Measurements from ENCODE around the gene PI16. TPM values are rescaled to one million over a fixed set of nuclear protein-coding genes. Genes with fewer than 3 reads are reported as not detected.
A peak's percentile ranks its signal among the peaks of the same experiment; 100 is the strongest.

Gene PI16
- total RNA-seq (ENCODE audit: unreplicated experiment) = 20.5 TPM
- long read RNA-seq, partial matches to known transcripts = 11 of 24 reads
- long read RNA-seq, other reads (novel, unspliced or antisense) = 11 of 24 reads

GRCh38 chr6:36954262-36954931 lies at the start of gene PI16:
TSS of gene PI16 (plus strand) at chr6:36954738. CDS start at chr6:36954761, 23 bp downstream.
- Mint-ChIP-seq H3K36me3 (ENCODE audit: low read depth, unreplicated experiment) (no peaks in the 10 kb centered on the region), H3K4me3 (ENCODE audit: unreplicated experiment) (peak within 1 kb of the TSS; percentile 3), H3K4me1 (ENCODE audit: unreplicated experiment) (peaks cover 41% of the 10 kb centered on the region), H3K27ac (ENCODE audit: unreplicated experiment) (no peak within 1 kb of the TSS), H3K27me3 (ENCODE audit: unreplicated experiment) (peaks cover 7% of the 10 kb centered on the region), H3K9me3 (ENCODE audit: unreplicated experiment) (no peaks in the 10 kb centered on the region)
- no peak for DNase-seq (ENCODE audit: low spot score)
- TF ChIP-seq, protein P1, sequence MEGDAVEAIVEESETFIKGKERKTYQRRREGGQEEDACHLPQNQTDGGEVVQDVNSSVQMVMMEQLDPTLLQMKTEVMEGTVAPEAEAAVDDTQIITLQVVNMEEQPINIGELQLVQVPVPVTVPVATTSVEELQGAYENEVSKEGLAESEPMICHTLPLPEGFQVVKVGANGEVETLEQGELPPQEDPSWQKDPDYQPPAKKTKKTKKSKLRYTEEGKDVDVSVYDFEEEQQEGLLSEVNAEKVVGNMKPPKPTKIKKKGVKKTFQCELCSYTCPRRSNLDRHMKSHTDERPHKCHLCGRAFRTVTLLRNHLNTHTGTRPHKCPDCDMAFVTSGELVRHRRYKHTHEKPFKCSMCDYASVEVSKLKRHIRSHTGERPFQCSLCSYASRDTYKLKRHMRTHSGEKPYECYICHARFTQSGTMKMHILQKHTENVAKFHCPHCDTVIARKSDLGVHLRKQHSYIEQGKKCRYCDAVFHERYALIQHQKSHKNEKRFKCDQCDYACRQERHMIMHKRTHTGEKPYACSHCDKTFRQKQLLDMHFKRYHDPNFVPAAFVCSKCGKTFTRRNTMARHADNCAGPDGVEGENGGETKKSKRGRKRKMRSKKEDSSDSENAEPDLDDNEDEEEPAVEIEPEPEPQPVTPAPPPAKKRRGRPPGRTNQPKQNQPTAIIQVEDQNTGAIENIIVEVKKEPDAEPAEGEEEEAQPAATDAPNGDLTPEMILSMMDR (IDR thresholded peaks at IDR 0.05; ENCODE audit: unreplicated experiment) = no peak

DNA sequence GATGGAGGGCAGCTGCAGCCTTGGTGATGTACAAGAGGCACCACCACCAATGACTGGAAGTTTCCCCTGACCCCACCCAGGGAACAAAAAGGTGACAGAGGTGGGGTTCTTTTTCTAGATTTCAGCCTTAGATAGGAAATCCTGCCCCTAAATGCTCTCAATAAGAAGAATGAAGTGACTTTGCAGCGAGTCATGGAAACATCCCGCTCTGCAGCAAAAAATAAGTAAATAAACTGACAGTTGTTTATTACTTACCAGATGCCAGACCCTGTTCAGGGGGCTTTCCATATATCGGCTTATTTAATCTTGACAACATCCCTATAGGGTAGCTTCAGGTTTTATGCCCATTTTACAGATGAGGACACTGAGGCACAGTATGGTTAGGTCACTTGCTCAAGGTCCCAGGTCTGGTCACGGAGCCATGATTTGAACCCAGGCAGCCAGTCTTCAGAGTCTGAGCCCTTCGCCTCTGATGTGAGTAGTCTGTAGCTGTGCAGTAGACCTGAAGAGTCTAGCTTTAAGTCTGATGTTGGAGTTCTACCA lies 49.6 kb upstream of the PI16 start:
- no peaks in the 10 kb centered on the region for H3K9me3 Mint-ChIP-seq (ENCODE audit: unreplicated experiment)
- DNase-seq (ENCODE audit: low spot score) = no peak
- H3K27me3 Mint-ChIP-seq (ENCODE audit: unreplicated experiment) = no peaks in the 10 kb centered on the region
- H3K36me3 Mint-ChIP-seq (ENCODE audit: low read depth, unreplicated experiment) = peaks cover 18% of the 10 kb centered on the region
- H3K4me1 Mint-ChIP-seq (ENCODE audit: unreplicated experiment) = peaks cover 54% of the 10 kb centered on the region
- TF ChIP-seq, protein P1 (IDR thresholded peaks at IDR 0.05; ENCODE audit: unreplicated experiment) = no peak
- no peak overlapping the region for H3K27ac Mint-ChIP-seq (ENCODE audit: unreplicated experiment)
- no peak overlapping the region for H3K4me3 Mint-ChIP-seq (ENCODE audit: unreplicated experiment)

DNA sequence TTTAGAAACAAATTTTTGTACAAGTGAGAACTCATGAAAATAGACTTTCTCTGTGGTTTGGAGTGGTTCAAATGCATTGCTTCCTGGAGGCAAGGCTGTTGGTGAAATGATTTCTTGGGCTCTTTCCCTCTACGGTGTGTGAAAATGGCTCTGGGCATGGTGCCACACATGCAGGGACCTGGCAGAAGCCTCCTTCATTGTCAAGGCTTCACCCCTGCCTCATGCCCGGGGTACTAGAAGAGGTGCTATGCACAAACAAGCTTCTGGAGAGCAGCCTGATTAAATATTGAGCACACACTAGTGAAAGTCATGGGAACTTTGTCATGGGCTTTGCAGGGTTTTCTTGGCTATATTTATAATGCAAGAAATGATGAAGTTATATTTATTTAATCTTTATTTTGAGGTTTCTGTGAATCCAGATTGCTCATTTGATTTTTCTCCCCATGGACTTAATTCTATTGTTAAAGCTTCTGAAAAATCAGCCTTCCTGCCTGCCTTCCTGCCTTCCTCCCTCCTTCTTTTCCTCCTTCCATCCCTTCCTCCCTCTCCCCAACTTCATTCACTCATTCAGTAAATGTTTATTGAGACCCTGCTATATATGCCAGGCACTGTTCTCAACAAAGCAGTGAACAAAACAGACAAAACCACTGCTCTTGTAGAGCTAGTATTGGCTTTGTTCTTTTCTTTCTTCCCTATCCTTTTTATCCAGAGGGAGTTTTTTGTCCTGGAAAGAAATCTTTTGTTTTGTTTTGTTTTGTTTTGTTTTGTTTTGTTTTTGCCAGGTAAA lies 47.8 kb upstream of the PI16 start:
- TF ChIP-seq, protein P1 (IDR thresholded peaks at IDR 0.05; ENCODE audit: unreplicated experiment) = no peak
- no peak for DNase-seq (ENCODE audit: low spot score)
- Mint-ChIP-seq H3K27me3 (ENCODE audit: unreplicated experiment) (no peaks in the 10 kb centered on the region), H3K36me3 (ENCODE audit: low read depth, unreplicated experiment) (peaks cover 18% of the 10 kb centered on the region), H3K4me3 (ENCODE audit: unreplicated experiment) (no peak overlapping the region), H3K4me1 (ENCODE audit: unreplicated experiment) (peaks cover 63% of the 10 kb centered on the region), H3K27ac (ENCODE audit: unreplicated experiment) (peak overlapping the region; percentile 86), H3K9me3 (ENCODE audit: unreplicated experiment) (no peaks in the 10 kb centered on the region)

DNA sequence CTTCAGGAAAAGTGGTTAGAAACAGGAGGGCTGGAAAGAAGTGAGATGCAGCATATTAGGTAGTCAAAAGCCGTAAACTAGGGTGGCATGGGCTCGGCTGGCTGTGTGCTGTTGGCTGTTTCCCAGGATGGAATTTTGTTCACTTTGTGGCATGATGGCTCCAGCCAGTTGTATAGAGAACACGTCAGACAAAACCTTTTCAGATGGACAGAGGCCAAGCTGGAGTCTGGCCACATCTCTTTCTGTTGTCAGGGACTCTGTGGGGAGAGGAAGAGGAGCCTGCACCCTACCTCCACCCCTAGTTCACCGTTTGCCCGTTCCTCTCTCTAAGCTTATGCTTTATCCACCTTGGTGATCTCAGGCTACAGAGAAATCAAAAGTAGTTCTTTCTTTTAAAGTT lies 46.8 kb upstream of the PI16 start:
- Mint-ChIP-seq H3K27ac (ENCODE audit: unreplicated experiment) (peak overlapping the region; percentile 86), H3K36me3 (ENCODE audit: low read depth, unreplicated experiment) (peaks cover 11% of the 10 kb centered on the region), H3K4me3 (ENCODE audit: unreplicated experiment) (no peak overlapping the region), H3K4me1 (ENCODE audit: unreplicated experiment) (peaks cover 71% of the 10 kb centered on the region), H3K27me3 (ENCODE audit: unreplicated experiment) (peaks cover 2% of the 10 kb centered on the region), H3K9me3 (ENCODE audit: unreplicated experiment) (no peaks in the 10 kb centered on the region)
- DNase-seq (ENCODE audit: low spot score) = no peak
- TF ChIP-seq, protein P1 (IDR thresholded peaks at IDR 0.05; ENCODE audit: unreplicated experiment) = no peak

Measured in endothelial cell (in vitro differentiated cells).